PFSK-1 (cell line): ENCODE measurements around the gene GDF3.

Experiments used
- FOXP2 ChIP-seq: optimal IDR thresholded peaks from 2 replicates; pipeline ENCODE3; 2011; ENCODE audit warnings: borderline replicate concordance, control low read depth, inconsistent platforms; ENCODE audit not compliant: insufficient read depth; ENCODE audit errors: extremely low read length, extremely low read depth
- POLR2AphosphoS5 ChIP-seq: IDR thresholded peaks from 2 replicates; pipeline ENCODE4 v1.6.1; 2012; ENCODE audit warnings: low read depth, mild to moderate bottlenecking, control low read depth, low read length, moderate library complexity
- SIN3A ChIP-seq: IDR thresholded peaks from 2 replicates; pipeline ENCODE4 v1.6.1; 2012; ENCODE audit warnings: mild to moderate bottlenecking, low read length, moderate library complexity, borderline replicate concordance; ENCODE audit not compliant: insufficient read depth
- TAF1 ChIP-seq: IDR thresholded peaks from 2 replicates; pipeline ENCODE4 v1.6.1; 2012; ENCODE audit warnings: low read length, control low read depth, borderline replicate concordance; ENCODE audit not compliant: insufficient read depth
- TF ChIP-seq, protein P1 (sequence below), 2 experiments: IDR thresholded peaks; 2 replicates each; pipeline versions ENCODE4 v1.6.1 to v1.8.0; 2011 to 2012; ENCODE audit warnings: low read depth in 2 of 2, low read length in 2 of 2, control low read depth in 1 of 2, inconsistent platforms in 1 of 2, mild to moderate bottlenecking in 1 of 2, moderate library complexity in 1 of 2; ENCODE audit not compliant: insufficient read depth in 1 of 2

DNA sequence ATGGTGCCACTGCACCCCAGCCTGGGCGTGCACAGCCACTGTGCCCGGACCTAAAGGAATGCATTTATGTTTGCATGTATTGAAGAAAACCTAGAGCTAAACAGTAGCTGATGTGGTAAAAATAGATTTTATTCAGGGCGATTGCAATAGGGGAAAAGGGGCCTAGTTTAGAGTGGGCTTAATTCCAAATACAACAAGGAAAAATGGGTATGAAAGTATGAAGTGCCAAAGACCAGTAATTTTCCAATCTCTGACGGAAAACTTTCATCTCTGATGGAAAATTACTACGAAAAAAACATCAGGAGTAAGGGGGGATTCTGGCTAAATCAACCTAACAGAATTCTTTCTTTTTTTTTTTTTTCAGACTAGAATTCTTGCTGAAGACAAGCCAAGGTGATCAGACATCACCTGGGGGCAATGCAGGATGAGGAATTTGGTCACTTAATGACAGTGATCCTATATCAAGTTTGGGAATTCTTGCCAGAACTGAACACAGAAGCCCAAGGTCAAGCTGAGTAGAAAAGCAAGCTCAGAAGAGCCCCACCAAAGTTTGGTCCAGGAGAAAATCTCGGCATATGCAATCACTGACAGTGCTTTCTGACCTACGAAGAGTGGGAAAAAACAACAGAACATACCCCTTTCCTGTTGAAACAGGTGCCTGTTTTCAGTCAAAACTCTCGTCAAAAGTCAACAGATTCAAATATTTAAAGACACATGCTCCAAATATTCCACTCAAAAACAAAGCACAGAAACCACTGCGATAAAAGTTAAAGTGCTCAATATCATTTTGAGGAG is 16.1 kb downstream of the GDF3 start:
- TF ChIP-seq, protein P1, sequence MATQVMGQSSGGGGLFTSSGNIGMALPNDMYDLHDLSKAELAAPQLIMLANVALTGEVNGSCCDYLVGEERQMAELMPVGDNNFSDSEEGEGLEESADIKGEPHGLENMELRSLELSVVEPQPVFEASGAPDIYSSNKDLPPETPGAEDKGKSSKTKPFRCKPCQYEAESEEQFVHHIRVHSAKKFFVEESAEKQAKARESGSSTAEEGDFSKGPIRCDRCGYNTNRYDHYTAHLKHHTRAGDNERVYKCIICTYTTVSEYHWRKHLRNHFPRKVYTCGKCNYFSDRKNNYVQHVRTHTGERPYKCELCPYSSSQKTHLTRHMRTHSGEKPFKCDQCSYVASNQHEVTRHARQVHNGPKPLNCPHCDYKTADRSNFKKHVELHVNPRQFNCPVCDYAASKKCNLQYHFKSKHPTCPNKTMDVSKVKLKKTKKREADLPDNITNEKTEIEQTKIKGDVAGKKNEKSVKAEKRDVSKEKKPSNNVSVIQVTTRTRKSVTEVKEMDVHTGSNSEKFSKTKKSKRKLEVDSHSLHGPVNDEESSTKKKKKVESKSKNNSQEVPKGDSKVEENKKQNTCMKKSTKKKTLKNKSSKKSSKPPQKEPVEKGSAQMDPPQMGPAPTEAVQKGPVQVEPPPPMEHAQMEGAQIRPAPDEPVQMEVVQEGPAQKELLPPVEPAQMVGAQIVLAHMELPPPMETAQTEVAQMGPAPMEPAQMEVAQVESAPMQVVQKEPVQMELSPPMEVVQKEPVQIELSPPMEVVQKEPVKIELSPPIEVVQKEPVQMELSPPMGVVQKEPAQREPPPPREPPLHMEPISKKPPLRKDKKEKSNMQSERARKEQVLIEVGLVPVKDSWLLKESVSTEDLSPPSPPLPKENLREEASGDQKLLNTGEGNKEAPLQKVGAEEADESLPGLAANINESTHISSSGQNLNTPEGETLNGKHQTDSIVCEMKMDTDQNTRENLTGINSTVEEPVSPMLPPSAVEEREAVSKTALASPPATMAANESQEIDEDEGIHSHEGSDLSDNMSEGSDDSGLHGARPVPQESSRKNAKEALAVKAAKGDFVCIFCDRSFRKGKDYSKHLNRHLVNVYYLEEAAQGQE (IDR thresholded peaks at IDR 0.05; ENCODE audit: insufficient read depth in 1 of 2, low read depth in 2 of 2, low read length in 2 of 2) = no peak
- no peak for TF ChIP-seq POLR2AphosphoS5
- TF ChIP-seq SIN3A = no peak
- no peak for TF ChIP-seq TAF1
- no peak for TF ChIP-seq FOXP2
